HEK293 (cell line): ENCODE data around the gene IL33.

Experiments used
- CTCF ChIA-PET: fragments of 350-600 bp; formaldehyde crosslinking; extraction: SDS; loops from one replicate; lab custom pipeline; 2021; ENCODE audit warnings: antibody characterized with exemption; lab: Yijun Ruan, JAX
- POLR2A ChIA-PET: fragments of 300-600 bp; formaldehyde crosslinking; extraction: SDS; loops from one replicate; lab custom pipeline; 2020; ENCODE audit warnings: antibody characterized with exemption, inconsistent platforms; lab: Yijun Ruan, JAX
- H3K27ac ChIP-seq: fragments of 200-500 bp; sonication (Bioruptor generic); 2 replicates; pipeline ENCODE4 v1.5.1; 2014; ENCODE audit warnings: low read depth, low read length, control low read depth, inconsistent platforms; ENCODE audit errors: extremely low read depth
- H3K36me3 ChIP-seq, 2 experiments: fragments of 200-500 bp in 1 of 2; sonication (Bioruptor generic) in 1 of 2; 1 replicate in 1 of 2; 2 replicates in 1 of 2; pipeline ENCODE4 v1.5.1; 2014 to 2017; ENCODE audit warnings: inconsistent platforms in 2 of 2, low read length in 2 of 2; ENCODE audit not compliant: control insufficient read depth in 2 of 2, insufficient read depth in 1 of 2
- H3K4me1 ChIP-seq: fragments of 200-500 bp; sonication (Bioruptor generic); 2 replicates; pipeline ENCODE4 v1.5.1; 2014; ENCODE audit warnings: mild to moderate bottlenecking, low read length, inconsistent platforms; ENCODE audit not compliant: control insufficient read depth, insufficient read depth
- H3K4me3 ChIP-seq: 2 replicates; pipeline ENCODE4 v1.5.1; 2011; ENCODE audit warnings: low read depth, mild to moderate bottlenecking, control low read depth, low read length, moderate library complexity
- H3K9me3 ChIP-seq: fragments of 200-500 bp; sonication (Bioruptor generic); 2 replicates; pipeline ENCODE4 v1.5.1; 2014; ENCODE audit warnings: low read depth, low read length, inconsistent platforms; ENCODE audit not compliant: control insufficient read depth, insufficient read depth
- KLF16 ChIP-seq: fragments of 450-650 bp; formaldehyde crosslinking; IDR thresholded peaks from 2 replicates; pipeline ENCODE4 v1.5.1; 2017; ENCODE audit warnings: missing biosample characterization, missing genetic modification characterization
- MEIS1 ChIP-seq: sonication (generic); formaldehyde crosslinking; IDR thresholded peaks from 2 replicates; pipeline ENCODE4 v1.8.1; 2022; ENCODE audit warnings: missing genetic modification reagents, mild to moderate bottlenecking, borderline replicate concordance
- SALL2 ChIP-seq: fragments of 450-650 bp; formaldehyde crosslinking; IDR thresholded peaks from 2 replicates; pipeline ENCODE4 v1.5.0; 2017; ENCODE audit warnings: missing biosample characterization, mild to moderate bottlenecking, missing genetic modification characterization, borderline replicate concordance
- SCRT1 ChIP-seq: fragments of 450-650 bp; formaldehyde crosslinking; IDR thresholded peaks from 2 replicates; pipeline ENCODE4 v1.5.1; 2016; ENCODE audit warnings: missing biosample characterization, missing genetic modification characterization, borderline replicate concordance
- SCRT2 ChIP-seq: fragments of 450-650 bp; formaldehyde crosslinking; IDR thresholded peaks from 2 replicates; pipeline ENCODE4 v1.5.1; 2016; ENCODE audit warnings: missing biosample characterization, missing genetic modification characterization
- SP3 ChIP-seq: fragments of 450-650 bp; formaldehyde crosslinking; IDR thresholded peaks from 2 replicates; pipeline ENCODE4 v1.5.1; 2016; ENCODE audit warnings: missing biosample characterization, missing genetic modification characterization
- ZNF404 ChIP-seq: fragments of 450-650 bp; formaldehyde crosslinking; IDR thresholded peaks from 2 replicates; pipeline ENCODE4 v1.5.1; 2017; ENCODE audit warnings: missing biosample characterization, missing genetic modification characterization
- ZNF48 ChIP-seq: fragments of 450-650 bp; formaldehyde crosslinking; IDR thresholded peaks from 2 replicates; pipeline ENCODE4 v1.5.1; 2016; ENCODE audit warnings: missing biosample characterization, missing genetic modification characterization
- ZNF555 ChIP-seq: fragments of 450-650 bp; formaldehyde crosslinking; conservative IDR thresholded peaks from 2 replicates; pipeline ENCODE4 v1.5.1; 2017; ENCODE audit warnings: missing biosample characterization, mild to moderate bottlenecking, missing genetic modification characterization, inconsistent platforms
- ZNF707 ChIP-seq: fragments of 450-650 bp; formaldehyde crosslinking; IDR thresholded peaks from 2 replicates; pipeline ENCODE4 v1.5.1; 2016; ENCODE audit warnings: missing biosample characterization, missing genetic modification characterization
- ZNF776 ChIP-seq: fragments of 450-650 bp; formaldehyde crosslinking; IDR thresholded peaks from 2 replicates; pipeline ENCODE4 v1.5.0; 2017; ENCODE audit warnings: missing biosample characterization, missing genetic modification characterization, borderline replicate concordance
- ZNF785 ChIP-seq: fragments of 450-650 bp; formaldehyde crosslinking; IDR thresholded peaks from 2 replicates; pipeline ENCODE4 v1.5.1; 2016; ENCODE audit warnings: missing biosample characterization, missing genetic modification characterization
- ZNF792 ChIP-seq: fragments of 450-650 bp; formaldehyde crosslinking; IDR thresholded peaks from 2 replicates; pipeline ENCODE4 v1.5.1; 2016; ENCODE audit warnings: missing biosample characterization, missing genetic modification characterization
- TF ChIP-seq, protein P1 (sequence below): fragments of 450-650 bp; formaldehyde crosslinking; IDR thresholded peaks from 2 replicates; pipeline ENCODE4 v1.5.1; 2016; ENCODE audit warnings: missing biosample characterization, missing genetic modification characterization
- TF ChIP-seq, protein P2 (sequence below): fragments of 450-650 bp; formaldehyde crosslinking; IDR thresholded peaks from 2 replicates; pipeline ENCODE4 v1.5.1; 2017; ENCODE audit warnings: missing biosample characterization, missing genetic modification characterization
- TF ChIP-seq, protein P3 (sequence below): fragments of 450-650 bp; formaldehyde crosslinking; conservative IDR thresholded peaks from 2 replicates; pipeline ENCODE4 v1.5.1; 2016; ENCODE audit warnings: low read depth, missing biosample characterization, missing genetic modification characterization
- TF ChIP-seq, protein P4 (sequence below): fragments of 450-650 bp; IDR thresholded peaks from 2 replicates; pipeline ENCODE4 v1.5.1; 2018; ENCODE audit warnings: missing biosample characterization, mild to moderate bottlenecking, missing genetic modification characterization

Gene IL33

DNA sequence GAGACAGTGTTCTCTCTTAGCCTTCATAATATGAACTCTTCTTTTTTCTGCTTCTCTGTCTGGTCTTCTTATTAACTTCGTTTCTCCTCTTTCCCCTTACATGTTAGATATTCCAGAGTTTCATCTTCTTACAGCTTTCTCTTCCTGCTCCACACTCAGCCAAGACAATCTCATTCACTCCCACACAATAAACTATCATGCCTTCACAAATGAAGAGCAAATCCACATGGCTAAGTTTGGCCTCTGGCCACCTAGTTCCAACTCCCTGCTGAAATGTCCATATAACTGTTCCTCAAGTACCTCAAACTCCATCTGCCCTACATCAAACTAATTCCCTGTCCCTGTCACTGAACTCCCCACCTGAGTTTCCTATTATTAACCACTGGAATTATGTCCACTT lies 18.4 kb downstream of the IL33 start (continued):
- no peak for TF ChIP-seq MEIS1
- no peak for TF ChIP-seq ZNF707 (tag by site-specific recombination)
- TF ChIP-seq ZNF555 (tag by site-specific recombination), result no peak
- TF ChIP-seq, protein P1, sequence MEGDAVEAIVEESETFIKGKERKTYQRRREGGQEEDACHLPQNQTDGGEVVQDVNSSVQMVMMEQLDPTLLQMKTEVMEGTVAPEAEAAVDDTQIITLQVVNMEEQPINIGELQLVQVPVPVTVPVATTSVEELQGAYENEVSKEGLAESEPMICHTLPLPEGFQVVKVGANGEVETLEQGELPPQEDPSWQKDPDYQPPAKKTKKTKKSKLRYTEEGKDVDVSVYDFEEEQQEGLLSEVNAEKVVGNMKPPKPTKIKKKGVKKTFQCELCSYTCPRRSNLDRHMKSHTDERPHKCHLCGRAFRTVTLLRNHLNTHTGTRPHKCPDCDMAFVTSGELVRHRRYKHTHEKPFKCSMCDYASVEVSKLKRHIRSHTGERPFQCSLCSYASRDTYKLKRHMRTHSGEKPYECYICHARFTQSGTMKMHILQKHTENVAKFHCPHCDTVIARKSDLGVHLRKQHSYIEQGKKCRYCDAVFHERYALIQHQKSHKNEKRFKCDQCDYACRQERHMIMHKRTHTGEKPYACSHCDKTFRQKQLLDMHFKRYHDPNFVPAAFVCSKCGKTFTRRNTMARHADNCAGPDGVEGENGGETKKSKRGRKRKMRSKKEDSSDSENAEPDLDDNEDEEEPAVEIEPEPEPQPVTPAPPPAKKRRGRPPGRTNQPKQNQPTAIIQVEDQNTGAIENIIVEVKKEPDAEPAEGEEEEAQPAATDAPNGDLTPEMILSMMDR, result no peak
- TF ChIP-seq SCRT1 (tag by site-specific recombination), result no peak
- no peak for TF ChIP-seq ZNF785
- no peak for TF ChIP-seq SP3 (tag by site-specific recombination)

DNA sequence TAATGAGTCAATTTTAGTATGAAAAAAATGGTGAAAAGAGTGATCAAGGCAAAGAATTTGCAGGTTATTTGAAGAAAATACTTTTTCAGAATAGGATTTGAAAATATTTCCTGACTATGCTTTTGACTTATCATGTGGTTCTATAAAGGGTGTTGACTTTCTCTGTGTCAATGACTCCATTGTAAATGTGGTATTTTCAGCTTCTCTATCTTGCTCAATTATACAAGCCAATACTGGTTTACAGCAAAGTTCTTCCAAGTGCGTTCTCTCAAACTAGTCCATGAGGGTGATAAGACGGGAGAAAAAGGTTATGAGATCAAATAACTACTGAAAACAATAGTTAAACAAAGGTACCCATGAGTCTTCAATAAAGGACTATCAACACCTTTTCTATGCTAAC lies 21.7 kb downstream of the IL33 start:
- CTCF ChIA-PET, result no interaction called here
- no peaks in the 10 kb centered on the region for H3K36me3 ChIP-seq

More for the DNA sequence above, 21.7 kb downstream of the IL33 start:
- TF ChIP-seq SCRT2 (tag by site-specific recombination) (no peak), SALL2 (tag by site-specific recombination) (no peak), ZNF404 (tag by site-specific recombination) (no peak), KLF16 (tag by site-specific recombination) (no peak), ZNF792 (tag by site-specific recombination) (no peak), ZNF776 (tag by site-specific recombination) (no peak), ZNF48 (tag by site-specific recombination) (no peak)
- TF ChIP-seq, protein P2, sequence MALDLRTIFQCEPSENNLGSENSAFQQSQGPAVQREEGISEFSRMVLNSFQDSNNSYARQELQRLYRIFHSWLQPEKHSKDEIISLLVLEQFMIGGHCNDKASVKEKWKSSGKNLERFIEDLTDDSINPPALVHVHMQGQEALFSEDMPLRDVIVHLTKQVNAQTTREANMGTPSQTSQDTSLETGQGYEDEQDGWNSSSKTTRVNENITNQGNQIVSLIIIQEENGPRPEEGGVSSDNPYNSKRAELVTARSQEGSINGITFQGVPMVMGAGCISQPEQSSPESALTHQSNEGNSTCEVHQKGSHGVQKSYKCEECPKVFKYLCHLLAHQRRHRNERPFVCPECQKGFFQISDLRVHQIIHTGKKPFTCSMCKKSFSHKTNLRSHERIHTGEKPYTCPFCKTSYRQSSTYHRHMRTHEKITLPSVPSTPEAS, result no peak
- TF ChIP-seq, protein P3, sequence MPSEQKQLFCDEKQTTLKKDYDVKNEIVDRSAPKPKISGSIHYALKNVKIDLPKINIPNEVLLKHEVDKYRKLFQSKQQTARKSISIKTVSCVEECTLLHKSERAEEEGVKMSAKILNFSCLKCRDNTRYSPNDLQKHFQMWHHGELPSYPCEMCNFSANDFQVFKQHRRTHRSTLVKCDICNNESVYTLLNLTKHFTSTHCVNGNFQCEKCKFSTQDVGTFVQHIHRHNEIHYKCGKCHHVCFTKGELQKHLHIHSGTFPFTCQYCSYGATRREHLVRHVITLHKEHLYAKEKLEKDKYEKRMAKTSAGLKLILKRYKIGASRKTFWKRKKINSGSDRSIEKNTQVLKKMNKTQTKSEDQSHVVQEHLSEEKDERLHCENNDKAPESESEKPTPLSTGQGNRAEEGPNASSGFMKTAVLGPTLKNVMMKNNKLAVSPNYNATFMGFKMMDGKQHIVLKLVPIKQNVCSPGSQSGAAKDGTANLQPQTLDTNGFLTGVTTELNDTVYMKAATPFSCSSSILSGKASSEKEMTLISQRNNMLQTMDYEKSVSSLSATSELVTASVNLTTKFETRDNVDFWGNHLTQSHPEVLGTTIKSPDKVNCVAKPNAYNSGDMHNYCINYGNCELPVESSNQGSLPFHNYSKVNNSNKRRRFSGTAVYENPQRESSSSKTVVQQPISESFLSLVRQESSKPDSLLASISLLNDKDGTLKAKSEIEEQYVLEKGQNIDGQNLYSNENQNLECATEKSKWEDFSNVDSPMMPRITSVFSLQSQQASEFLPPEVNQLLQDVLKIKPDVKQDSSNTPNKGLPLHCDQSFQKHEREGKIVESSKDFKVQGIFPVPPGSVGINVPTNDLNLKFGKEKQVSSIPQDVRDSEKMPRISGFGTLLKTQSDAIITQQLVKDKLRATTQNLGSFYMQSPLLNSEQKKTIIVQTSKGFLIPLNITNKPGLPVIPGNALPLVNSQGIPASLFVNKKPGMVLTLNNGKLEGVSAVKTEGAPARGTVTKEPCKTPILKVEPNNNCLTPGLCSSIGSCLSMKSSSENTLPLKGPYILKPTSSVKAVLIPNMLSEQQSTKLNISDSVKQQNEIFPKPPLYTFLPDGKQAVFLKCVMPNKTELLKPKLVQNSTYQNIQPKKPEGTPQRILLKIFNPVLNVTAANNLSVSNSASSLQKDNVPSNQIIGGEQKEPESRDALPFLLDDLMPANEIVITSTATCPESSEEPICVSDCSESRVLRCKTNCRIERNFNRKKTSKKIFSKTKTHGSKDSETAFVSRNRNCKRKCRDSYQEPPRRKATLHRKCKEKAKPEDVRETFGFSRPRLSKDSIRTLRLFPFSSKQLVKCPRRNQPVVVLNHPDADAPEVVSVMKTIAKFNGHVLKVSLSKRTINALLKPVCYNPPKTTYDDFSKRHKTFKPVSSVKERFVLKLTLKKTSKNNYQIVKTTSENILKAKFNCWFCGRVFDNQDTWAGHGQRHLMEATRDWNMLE (tag by site-specific recombination), result no peak
- TF ChIP-seq, protein P4, sequence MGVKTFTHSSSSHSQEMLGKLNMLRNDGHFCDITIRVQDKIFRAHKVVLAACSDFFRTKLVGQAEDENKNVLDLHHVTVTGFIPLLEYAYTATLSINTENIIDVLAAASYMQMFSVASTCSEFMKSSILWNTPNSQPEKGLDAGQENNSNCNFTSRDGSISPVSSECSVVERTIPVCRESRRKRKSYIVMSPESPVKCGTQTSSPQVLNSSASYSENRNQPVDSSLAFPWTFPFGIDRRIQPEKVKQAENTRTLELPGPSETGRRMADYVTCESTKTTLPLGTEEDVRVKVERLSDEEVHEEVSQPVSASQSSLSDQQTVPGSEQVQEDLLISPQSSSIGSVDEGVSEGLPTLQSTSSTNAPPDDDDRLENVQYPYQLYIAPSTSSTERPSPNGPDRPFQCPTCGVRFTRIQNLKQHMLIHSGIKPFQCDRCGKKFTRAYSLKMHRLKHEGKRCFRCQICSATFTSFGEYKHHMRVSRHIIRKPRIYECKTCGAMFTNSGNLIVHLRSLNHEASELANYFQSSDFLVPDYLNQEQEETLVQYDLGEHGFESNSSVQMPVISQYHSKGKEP (tag by site-specific recombination), result no peak
- TF ChIP-seq, all 188 proteins: peak for 0
- no peaks in the 10 kb centered on the region for H3K4me1 ChIP-seq
- no peak overlapping the region for H3K27ac ChIP-seq
- no peaks in the 10 kb centered on the region for H3K9me3 ChIP-seq
- POLR2A ChIA-PET, result no interaction called here
- H3K4me3 ChIP-seq, result no peak overlapping the region
